Measurements from ENCODE around the gene PRKCA. TPM values are rescaled to one million over a fixed set of nuclear protein-coding genes. Genes with fewer than 3 reads are reported as not detected.

Gene PRKCA
- total and polyA plus RNA-seq, 9 of the 15 experiments (the other 6 are each of a cell fraction or from before 2014, with no cell fraction given) = 3.2 to 33.0 (median 17.8) TPM

GRCh38 chr17:66571745-66572144 is 269.3 kb downstream of the PRKCA start:
- TF ChIP-seq HOXB6 (CRISPR knock-in tag; IDR thresholded peaks at IDR 0.05; ENCODE audit: borderline replicate concordance) (no peak), TAF1 (IDR thresholded peaks at IDR 0.05; ENCODE audit: control insufficient read depth, extremely low read depth, insufficient read depth, low read length, severe bottlenecking) (no peak), HLTF (IDR thresholded peaks at IDR 0.05) (no peak), MAFG (tag; conservative IDR thresholded peaks at IDR 0.05) (no peak), ZNF717 (CRISPR knock-in tag; IDR thresholded peaks at IDR 0.05) (no peak), ELK1 (CRISPR knock-in tag; IDR thresholded peaks at IDR 0.05) (no peak), ZNF785 (CRISPR knock-in tag; IDR thresholded peaks at IDR 0.05) (no peak), PRPF4 (IDR thresholded peaks at IDR 0.05; ENCODE audit: insufficient read depth, low read depth, low read length, poor library complexity, severe bottlenecking) (no peak), SNRNP70 (optimal IDR thresholded peaks at IDR 0.05; ENCODE audit: low read depth, low read length) (no peak), SIX5 (IDR thresholded peaks at IDR 0.05; ENCODE audit: borderline replicate concordance in 1 of 2, insufficient read depth in 1 of 2, low read depth in 1 of 2, low read length in 2 of 2) (no peak), HES1 (IDR thresholded peaks at IDR 0.05; ENCODE audit: low read depth) (no peak)
- H3K9ac ChIP-seq (ENCODE audit: insufficient read depth in 1 of 2, low read depth in 2 of 2, low read length in 2 of 2) = no peak overlapping the region
- BruUV-seq (replicated peaks) = no TSS peak
- ATAC-seq (no peak), DNase-seq (ENCODE audit: extremely low read depth in 1 of 4, low spot score in 3 of 4) (no peak), FAIRE-seq (no peak)
- no peak overlapping the region for H3K4me3 ChIP-seq
- H3K9me1 ChIP-seq (ENCODE audit: control insufficient read depth, insufficient read depth, low read length) = no peaks in the 10 kb centered on the region
- CTCF ChIA-PET (ENCODE audit: low intra/inter-chr PET ratio) = no interaction called here
- no peak overlapping the region for H2AFZ ChIP-seq (ENCODE audit: low read depth, low read length)
- WGBS (ENCODE audit: insufficient coverage, low coverage, missing lambda C conversion rate) = 83% methylated on average over 8 of the region's 8 CpGs
- in situ Hi-C loops (cut with MboI) (no loop called here), intact Hi-C loops (cut with micrococcal nuclease) (no loop called here)
- H4K20me1 ChIP-seq (replicated peaks; ENCODE audit: control insufficient read depth, insufficient read depth, low read length) = no peaks in the 10 kb centered on the region
- no peak overlapping the region for H3K4me2 ChIP-seq (ENCODE audit: insufficient read depth, low read length)
- H3K36me3 ChIP-seq (ENCODE audit: control insufficient read depth, insufficient read depth, low read length) = 0 out of 3 replicates have a peak, but pooled peaks cover 2% of the 10 kb centered on the region
- no peaks in the 10 kb centered on the region; the same call in 1 of the 2 replicates for H3K9me3 ChIP-seq (replicated peaks; ENCODE audit: control insufficient read depth, insufficient read depth, low read depth, low read length)
- H3K27ac ChIP-seq (ENCODE audit: extremely low read depth, low read depth, low read length) = no peak overlapping the region
- no peaks in the 10 kb centered on the region for H3K79me2 ChIP-seq (ENCODE audit: control insufficient read depth, insufficient read depth, low read length)
- POLR2A ChIA-PET = no interaction called here
- no peaks in the 10 kb centered on the region for H3K27me3 ChIP-seq (ENCODE audit: control insufficient read depth in 2 of 2, insufficient read depth in 2 of 2, low read length in 2 of 2)
- H3K4me1 ChIP-seq (replicated peaks in 1 of 2; ENCODE audit: control insufficient read depth in 2 of 2, insufficient read depth in 2 of 2, low read length in 2 of 2) = peaks cover 0 to 3% of the 10 kb centered on the region in 2 experiments; a peak in 2 of 5 replicates

Data from K562 (cell line).